GOT3 (cell line): ENCODE results near the gene ZNF197.
A peak's percentile ranks its signal among the peaks of the same experiment; 100 is the strongest.
"Not testable (repeated sequence)": the region's sequence is repeated elsewhere in the genome, so short reads cannot be mapped to it uniquely, and the experiment has no call there.

Experiments
- DNase-seq: peaks from one replicate; lab custom pipeline; 2025; ENCODE audit warnings: mixed read lengths; lab: John Stamatoyannopoulos, UW

The ZNF197 gene

GRCh38 chr3:44624749-44625480 lies at the start of gene ZNF197:
Gene ZNF197 (plus strand): TSS chr3:44625036. CDS start chr3:44629155, 4,119 bp downstream.
- peak; percentile 34 for DNase-seq

DNA sequence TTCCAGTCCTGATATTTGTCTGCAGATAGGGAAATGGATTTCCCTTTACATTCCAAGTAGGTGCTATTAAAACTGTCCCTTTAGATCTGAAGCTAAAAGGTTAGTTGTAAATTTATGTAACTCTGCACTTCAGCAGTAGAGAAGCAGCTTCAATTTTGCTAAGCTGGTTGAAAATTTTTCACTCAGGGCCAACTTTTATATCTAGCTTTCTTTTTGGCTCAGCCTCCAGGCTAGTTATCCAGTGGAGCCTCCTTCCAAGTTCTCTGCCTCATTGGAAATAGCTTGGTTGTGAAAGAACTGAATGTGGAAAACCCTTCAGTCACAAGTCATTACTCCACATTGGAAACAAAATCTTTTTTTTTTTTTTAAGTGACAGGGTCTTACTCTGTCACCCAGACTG lies 48.2 kb upstream of the ZNF197 start:
- DNase-seq, result no peak

DNA sequence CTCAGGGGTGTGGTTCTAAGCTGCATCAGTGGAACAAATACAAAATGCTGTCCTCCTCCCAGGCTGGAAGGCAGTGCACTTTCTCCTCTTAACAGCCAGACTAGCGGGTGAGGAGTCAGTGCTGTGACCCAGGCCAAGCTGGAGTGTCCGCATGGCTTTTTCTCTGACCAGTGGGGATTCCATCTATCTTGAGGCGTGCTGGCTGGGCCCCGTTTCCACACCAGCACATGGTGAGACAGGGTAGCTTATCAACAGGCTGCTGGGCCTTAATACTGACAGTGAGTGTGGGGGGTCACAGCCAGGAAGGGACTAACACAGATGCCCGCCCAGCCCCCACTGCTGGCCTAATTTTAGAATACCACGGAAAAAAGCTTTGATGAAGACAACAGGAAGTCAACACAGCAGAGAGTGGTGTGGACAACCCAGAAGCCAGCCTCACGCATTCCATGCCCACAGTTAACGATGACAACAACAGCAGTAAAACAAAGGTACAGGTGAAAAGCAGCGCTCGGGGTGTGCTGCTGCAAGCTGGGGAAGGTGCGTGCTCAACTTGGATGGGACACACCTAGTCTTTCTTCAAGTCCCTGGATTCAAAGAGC lies 47.4 kb upstream of the ZNF197 start:
- not testable (repeated sequence) for DNase-seq

GRCh38 chr3:44578316-44578715 lies 46.5 kb upstream of the ZNF197 start:
- DNase-seq, result not testable (repeated sequence)

- not testable (repeated sequence) for DNase-seq
Measured at GRCh38 chr3:44578924-44579515, 45.8 kb upstream of the ZNF197 start.

- not testable (repeated sequence) for DNase-seq
Measured at GRCh38 chr3:44579749-44580148, 45.1 kb upstream of the ZNF197 start.

GRCh38 chr3:44580971-44581370 lies 43.9 kb upstream of the ZNF197 start:
- not testable (repeated sequence) for DNase-seq

DNA sequence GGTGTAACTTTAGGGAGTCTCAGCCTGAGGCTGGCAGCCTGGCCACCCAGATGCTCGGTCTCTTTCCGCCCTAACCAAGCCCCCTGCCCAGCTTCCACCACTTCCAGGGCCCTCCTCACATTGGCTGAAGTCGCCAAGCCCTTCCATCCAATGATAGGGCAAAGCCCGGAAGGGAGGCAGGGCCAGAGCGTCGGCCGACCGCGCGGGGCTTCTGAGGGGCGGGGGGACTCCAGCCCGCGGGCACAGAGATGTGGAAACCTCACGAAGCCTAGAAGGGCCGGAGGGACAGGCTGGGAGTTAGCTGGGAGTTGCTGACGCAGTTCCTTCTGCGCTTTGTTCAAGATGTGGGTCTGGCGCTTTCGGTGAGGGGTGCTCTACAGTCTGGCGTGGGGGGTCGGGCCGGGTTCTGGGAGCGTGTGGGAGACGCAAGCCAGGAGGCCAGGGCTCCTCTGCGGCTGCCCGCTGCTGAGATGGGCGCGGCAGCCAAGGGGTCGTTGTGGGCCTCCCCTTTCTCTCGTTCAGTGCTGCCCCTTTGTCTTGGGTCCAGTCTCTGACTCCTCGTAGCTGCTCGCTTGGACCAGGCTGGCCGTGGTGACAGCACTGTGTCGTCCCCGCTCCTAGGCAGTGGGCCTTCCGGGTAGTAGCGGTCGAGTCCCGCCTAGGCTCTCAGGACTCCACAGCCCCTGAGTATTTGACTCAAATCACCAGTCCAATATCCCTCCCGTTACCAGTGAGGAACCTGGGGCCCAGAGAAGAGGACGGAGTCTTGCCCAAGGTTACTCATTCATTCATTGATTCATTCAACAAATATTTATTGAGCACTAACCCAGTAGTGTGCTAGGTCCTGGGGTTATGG lies 40.0 kb upstream of the ZNF197 start, which contains the start of gene ZNF660:
TSS of gene ZNF660 (plus strand) at position 319 of the 856 bp plus-strand sequence. CDS start 9,230 bp downstream, outside the sequence.
- DNase-seq, result no peak

- no peak for DNase-seq
Measured at GRCh38 chr3:44596621-44597020, 28.2 kb upstream of the ZNF197 start.

- DNase-seq, result no peak
Measured at GRCh38 chr3:44601749-44602148, 23.1 kb upstream of the ZNF197 start.

GRCh38 chr3:44612678-44613077 lies 12.2 kb upstream of the ZNF197 start:
- DNase-seq, result no peak

DNA sequence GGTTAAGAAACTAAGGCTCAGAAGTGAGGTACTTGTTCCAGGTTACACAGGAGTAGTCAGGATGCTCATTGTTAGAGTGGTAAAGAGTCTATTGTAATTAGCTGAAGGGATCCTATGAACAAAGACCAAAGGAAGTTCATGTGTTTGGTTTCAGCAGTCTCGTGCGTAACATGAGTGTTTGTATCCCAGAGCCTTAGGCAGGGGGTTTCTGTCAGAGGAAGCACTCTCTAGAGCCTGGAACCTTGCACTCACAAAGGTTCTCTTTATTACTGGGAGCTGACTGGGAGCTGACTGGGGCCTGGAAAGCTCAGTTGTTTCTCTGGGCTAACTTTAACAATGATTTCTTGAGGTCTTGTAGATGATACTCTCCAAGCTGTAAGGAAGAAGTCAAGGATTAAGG lies 3.9 kb downstream of the ZNF197 start:
- no peak for DNase-seq

DNA sequence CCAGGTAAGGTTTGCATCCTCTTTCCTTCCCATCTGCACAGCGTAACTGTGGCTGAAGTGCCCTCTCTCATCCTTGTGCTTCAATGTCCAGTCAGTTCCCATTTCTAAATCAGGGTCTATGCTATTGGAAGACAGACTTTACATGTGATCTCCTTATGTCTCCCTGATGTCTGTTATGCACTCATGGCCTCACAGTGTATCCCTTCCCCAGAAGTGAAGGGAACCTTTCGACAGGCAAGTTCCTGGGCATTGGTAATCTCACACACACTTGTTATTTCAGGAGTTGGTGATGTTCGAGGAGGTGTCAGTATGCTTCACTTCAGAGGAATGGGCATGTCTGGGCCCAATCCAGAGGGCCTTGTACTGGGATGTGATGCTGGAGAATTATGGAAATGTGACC lies 7.4 kb downstream of the ZNF197 start:
- no peak for DNase-seq

- DNase-seq, result no peak
Measured at GRCh38 chr3:44642337-44642736, 17.5 kb downstream of the ZNF197 start.

DNA sequence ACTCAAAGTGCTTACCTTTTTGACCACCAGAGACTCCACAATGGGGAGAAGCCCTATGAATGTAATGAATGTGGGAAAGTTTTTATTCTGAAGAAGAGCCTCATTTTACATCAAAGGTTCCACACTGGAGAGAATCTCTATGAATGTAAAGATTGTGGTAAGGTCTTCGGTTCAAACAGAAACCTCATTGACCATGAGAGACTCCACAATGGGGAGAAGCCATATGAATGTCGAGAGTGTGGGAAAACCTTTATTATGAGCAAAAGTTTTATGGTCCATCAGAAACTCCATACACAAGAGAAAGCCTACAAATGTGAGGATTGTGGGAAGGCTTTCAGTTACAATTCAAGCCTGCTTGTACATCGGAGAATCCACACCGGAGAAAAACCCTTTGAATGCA lies 18.2 kb downstream of the ZNF197 start:
- no peak for DNase-seq

- DNase-seq, result no peak
Measured at GRCh38 chr3:44647771-44648170, 22.9 kb downstream of the ZNF197 start.

- DNase-seq, result peak; percentile 41
Measured at GRCh38 chr3:44648564-44649229, 23.9 kb downstream of the ZNF197 start, which contains the start of gene ZNF35. Gene ZNF35 (plus strand): TSS chr3:44648732. CDS start chr3:44651068, 2,336 bp downstream.

GRCh38 chr3:44649709-44650108 lies 24.9 kb downstream of the ZNF197 start:
- DNase-seq, result no peak

- DNase-seq, result no peak
Measured at GRCh38 chr3:44654039-44654438, 29.2 kb downstream of the ZNF197 start.

- no peak for DNase-seq
Measured at GRCh38 chr3:44659015-44659414, 34.2 kb downstream of the ZNF197 start.

DNA sequence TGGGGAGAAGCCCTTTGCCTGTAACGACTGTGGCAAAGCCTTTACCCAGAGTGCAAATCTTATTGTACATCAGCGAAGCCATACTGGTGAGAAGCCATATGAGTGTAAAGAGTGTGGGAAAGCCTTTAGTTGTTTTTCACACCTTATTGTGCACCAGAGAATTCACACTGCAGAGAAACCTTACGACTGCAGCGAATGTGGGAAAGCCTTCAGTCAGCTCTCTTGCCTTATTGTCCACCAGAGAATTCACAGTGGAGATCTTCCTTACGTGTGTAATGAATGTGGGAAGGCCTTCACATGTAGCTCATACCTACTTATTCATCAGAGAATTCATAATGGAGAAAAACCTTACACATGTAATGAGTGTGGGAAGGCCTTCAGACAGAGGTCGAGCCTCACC lies 34.6 kb downstream of the ZNF197 start:
- no peak for DNase-seq
